ENCODE data around the gene MINPP1. TPM values are rescaled to one million over a fixed set of nuclear protein-coding genes. Genes with fewer than 3 reads are reported as not detected.

Gene MINPP1
- total and polyA plus RNA-seq, 10 donors: 5.1 to 21.3 (median 10.5) TPM

- peaks cover 0 to 33% (median 19%) of the 10 kb centered on the region in 6 donors for H3K4me1 ChIP-seq
- no peak for DNase-seq
- no peaks in the 10 kb centered on the region for H3K27me3 ChIP-seq (replicated peaks in 1 of 7)
- H3K36me3 ChIP-seq: peaks cover 0 to 46% (median 9%) of the 10 kb centered on the region in 6 donors
- H3K4me3 ChIP-seq: no peak overlapping the region
- intact Hi-C loops (cut with DNase I; ENCODE audit: low total_unique reads): no loop called here
- 72 to 87% (median 84%) methylated on average over 2 of the region's 2 CpGs for WGBS, 5 donors
- peak overlapping the region in 3 of 8 donors; percentile 15 to 41 (median 28) for H3K27ac ChIP-seq
- H3K9me3 ChIP-seq: peaks cover 0 to 20% (median 15%) of the 10 kb centered on the region in 8 donors
- TF ChIP-seq POLR2A (IDR thresholded peaks at IDR 0.05): no peak
- no peak for TF ChIP-seq POLR2AphosphoS5 (IDR thresholded peaks at IDR 0.05)
- TF ChIP-seq CTCF (IDR thresholded peaks at IDR 0.05 in 8 of 11, conservative IDR thresholded peaks at IDR 0.05 in 3 of 11): no peak
Measured at GRCh38 chr10:87546971-87547413, 42.3 kb downstream of the MINPP1 start.

GRCh38 chr10:87547734-87548311 is 43.1 kb downstream of the MINPP1 start:
- H3K4me1 ChIP-seq: peaks cover 0 to 33% (median 19%) of the 10 kb centered on the region in 6 donors
- intact Hi-C loops (cut with DNase I; ENCODE audit: low total_unique reads): no loop called here
- TF ChIP-seq POLR2AphosphoS5 (IDR thresholded peaks at IDR 0.05): no peak
- no peak for TF ChIP-seq POLR2A (IDR thresholded peaks at IDR 0.05)
- TF ChIP-seq CTCF (IDR thresholded peaks at IDR 0.05 in 8 of 11, conservative IDR thresholded peaks at IDR 0.05 in 3 of 11): no peak
- H3K27me3 ChIP-seq (replicated peaks in 1 of 7): no peaks in the 10 kb centered on the region
- H3K4me3 ChIP-seq: no peak overlapping the region
- DNase-seq: no peak
- peak overlapping the region in 1 of 8 donors; percentile 15 for H3K27ac ChIP-seq
- H3K36me3 ChIP-seq: peaks cover 0 to 46% (median 12%) of the 10 kb centered on the region in 6 donors
- peaks cover 0 to 12% (median 9%) of the 10 kb centered on the region in 8 donors for H3K9me3 ChIP-seq
- 69 to 85% (median 74%) methylated on average over 3 of the region's 3 CpGs for WGBS, 5 donors

- Histone ChIP-seq H3K27ac (no peak overlapping the region), H3K27me3 (replicated peaks in 1 of 7) (no peaks in the 10 kb centered on the region), H3K36me3 (peaks cover 0 to 48% (median 14%) of the 10 kb centered on the region in 6 donors), H3K9me3 (no peaks in the 10 kb centered on the region), H3K4me3 (no peak overlapping the region), H3K4me1 (peaks cover 0 to 23% (median 12%) of the 10 kb centered on the region in 6 donors)
- no peak for DNase-seq
- TF ChIP-seq POLR2A (IDR thresholded peaks at IDR 0.05) (no peak), POLR2AphosphoS5 (IDR thresholded peaks at IDR 0.05) (no peak), CTCF (IDR thresholded peaks at IDR 0.05 in 8 of 11, conservative IDR thresholded peaks at IDR 0.05 in 3 of 11) (no peak)
- WGBS, 5 donors: 89 to 97% (median 96%) methylated on average over 2 of the region's 2 CpGs
- intact Hi-C loops (cut with DNase I; ENCODE audit: low total_unique reads): no loop called here
Measured at GRCh38 chr10:87550741-87551140, 46.0 kb downstream of the MINPP1 start.

- Histone ChIP-seq H3K4me3 (no peak overlapping the region), H3K27me3 (replicated peaks in 1 of 7) (no peaks in the 10 kb centered on the region), H3K36me3 (peaks cover 0 to 48% (median 14%) of the 10 kb centered on the region in 6 donors), H3K4me1 (peaks cover 0 to 17% (median 6%) of the 10 kb centered on the region in 6 donors), H3K9me3 (no peaks in the 10 kb centered on the region), H3K27ac (no peak overlapping the region)
- TF ChIP-seq POLR2AphosphoS5 (IDR thresholded peaks at IDR 0.05) (no peak), POLR2A (IDR thresholded peaks at IDR 0.05) (no peak), CTCF (IDR thresholded peaks at IDR 0.05 in 8 of 11, conservative IDR thresholded peaks at IDR 0.05 in 3 of 11) (no peak)
- DNase-seq: no peak
- intact Hi-C loops (cut with DNase I; ENCODE audit: low total_unique reads): no loop called here
Measured at GRCh38 chr10:87551326-87551725, 46.6 kb downstream of the MINPP1 start.
